H1 (cell line): Measurements from ENCODE around the gene VIPR1. TPM values are rescaled to one million over a fixed set of nuclear protein-coding genes. Genes with fewer than 3 reads are reported as not detected.

ENCODE experiments used
- CTCF ChIA-PET: fragments of 300-600 bp; sonication (Branson Sonifier 250); formaldehyde crosslinking; loops from one replicate; lab custom pipeline; 2021; ENCODE audit not compliant: partially characterized antibody; lab: Charles Lee
- POLR2A ChIA-PET: fragments of 300-600 bp; sonication (Branson Sonifier 250); formaldehyde crosslinking; loops from one replicate; lab custom pipeline; 2021; ENCODE audit warnings: inconsistent platforms; ENCODE audit not compliant: partially characterized antibody; lab: Charles Lee
- DNase-seq, 2 experiments: peaks; one replicate each; pipeline versions ENCODE4 v3.0.0 to v3.0.0-alpha.2; 2010 to 2022; ENCODE audit warnings: low spot score in 2 of 2, low read depth in 1 of 2, mixed read lengths in 1 of 2
- FAIRE-seq: peaks from 2 replicates; lab custom pipeline; 2011; peaks lifted over from hg19 to GRCh38; lab: Jason Lieb, UNC
- H2AFZ ChIP-seq: 2 replicates; pipeline ENCODE4 v1.8.1; 2012; ENCODE audit warnings: low read length, inconsistent platforms
- H2AK5ac ChIP-seq: 2 replicates; pipeline ENCODE4 v1.6.1; 2013; ENCODE audit warnings: low read depth, low read length
- H2BK120ac ChIP-seq: replicated peaks from 2 replicates; pipeline ENCODE3; 2013; ENCODE audit warnings: low read depth, low read length, inconsistent platforms
- H2BK12ac ChIP-seq: 2 replicates; pipeline ENCODE4 v1.6.1; 2013; ENCODE audit warnings: low read depth, low read length
- H2BK15ac ChIP-seq: 2 replicates; pipeline ENCODE4 v1.6.1; 2013; ENCODE audit warnings: low read length
- H2BK20ac ChIP-seq: 2 replicates; pipeline ENCODE4 v1.6.1; 2013; ENCODE audit warnings: low read length
- H2BK5ac ChIP-seq: 2 replicates; pipeline ENCODE4 v1.6.1; 2013; ENCODE audit warnings: low read depth, low read length
- H3K14ac ChIP-seq: 2 replicates; pipeline ENCODE4 v1.6.1; 2013; ENCODE audit warnings: inconsistent platforms; ENCODE audit not compliant: insufficient read length
- H3K18ac ChIP-seq: 2 replicates; pipeline ENCODE4 v1.6.1; 2013; ENCODE audit warnings: low read length; ENCODE audit errors: extremely low read depth
- H3K23ac ChIP-seq: 2 replicates; pipeline ENCODE4 v1.6.1; 2013; ENCODE audit warnings: inconsistent platforms; ENCODE audit not compliant: insufficient read length
- H3K23me2 ChIP-seq: 2 replicates; pipeline ENCODE4 v1.6.1; 2013; ENCODE audit warnings: low read depth, low read length
- H3K27ac ChIP-seq: 2 replicates; pipeline ENCODE4 v1.6.1; 2011; ENCODE audit warnings: low read depth, low read length, inconsistent platforms
- H3K27me3 ChIP-seq, 4 experiments: replicated peaks in 1 of 4; 1 replicate in 1 of 4; 2 replicates in 3 of 4; pipeline versions ENCODE4 v1.6.1 to v1.8.1; 2011 to 2013; ENCODE audit warnings: low read length in 3 of 4, mild to moderate bottlenecking in 3 of 4, inconsistent platforms in 2 of 4, mixed read lengths in 2 of 4, moderate library complexity in 1 of 4; ENCODE audit not compliant: control insufficient read depth in 3 of 4, insufficient read depth in 3 of 4; ENCODE audit errors: extremely low read depth in 1 of 4
- H3K36me3 ChIP-seq, 4 experiments: 2 replicates each; pipeline versions ENCODE4 v1.6.1 to v1.8.1; 2011 to 2013; ENCODE audit warnings: mild to moderate bottlenecking in 4 of 4, low read length in 3 of 4, moderate library complexity in 2 of 4, control low read depth in 1 of 4, inconsistent platforms in 1 of 4; ENCODE audit not compliant: insufficient read depth in 4 of 4, control insufficient read depth in 2 of 4
- H3K4ac ChIP-seq: replicated peaks from 2 replicates; pipeline ENCODE3; 2013; ENCODE audit warnings: low read length, low read depth, mixed read lengths, inconsistent platforms; ENCODE audit not compliant: insufficient read length
- H3K4me1 ChIP-seq, 4 experiments: replicated peaks in 1 of 4; 1 replicate in 1 of 4; 2 replicates in 3 of 4; pipeline versions ENCODE4 v1.6.1 to v1.8.1; 2011 to 2013; ENCODE audit warnings: low read length in 3 of 4, inconsistent platforms in 2 of 4, mixed read lengths in 1 of 4; ENCODE audit not compliant: insufficient read depth in 4 of 4, control insufficient read depth in 3 of 4
- H3K4me2 ChIP-seq, 2 experiments: 2 replicates each; pipeline versions ENCODE4 v1.6.1 to v1.8.1; 2011 to 2013; ENCODE audit warnings: low read depth in 2 of 2, low read length in 2 of 2, control low read depth in 1 of 2, inconsistent platforms in 1 of 2, mild to moderate bottlenecking in 1 of 2; ENCODE audit not compliant: insufficient read depth in 1 of 2
- H3K4me3 ChIP-seq, 4 experiments: fragments of 200-600, 300-600 bp in 1 of 4; sonication (generic), shearing (Covaris generic), sonication (Bioruptor Twin) in 1 of 4; 2 replicates each; pipeline versions ENCODE4 v1.5.1 to v1.8.1; 2011 to 2016; ENCODE audit warnings: low read length in 4 of 4, low read depth in 3 of 4, control low read depth in 2 of 4, inconsistent platforms in 2 of 4, mild to moderate bottlenecking in 2 of 4, mixed read lengths in 1 of 4, moderate library complexity in 1 of 4; ENCODE audit not compliant: insufficient read depth in 2 of 4; ENCODE audit errors: extremely low read depth in 1 of 4
- H3K56ac ChIP-seq: replicated peaks from 2 replicates; pipeline ENCODE3; 2013; ENCODE audit warnings: low read depth, mild to moderate bottlenecking, mixed read lengths, low read length, inconsistent platforms; ENCODE audit not compliant: insufficient read length
- H3K79me1 ChIP-seq: 2 replicates; pipeline ENCODE4 v1.6.1; 2013; ENCODE audit warnings: low read depth, low read length, control low read depth
- H3K79me2 ChIP-seq, 2 experiments: 2 replicates each; pipeline versions ENCODE4 v1.6.1 to v1.8.1; 2012 to 2013; ENCODE audit warnings: low read length in 2 of 2, mild to moderate bottlenecking in 2 of 2, inconsistent platforms in 1 of 2; ENCODE audit not compliant: insufficient read depth in 2 of 2, control insufficient read depth in 1 of 2
- H3K9ac ChIP-seq, 4 experiments: replicated peaks in 1 of 4; 1 replicate in 1 of 4; 2 replicates in 3 of 4; pipeline versions ENCODE4 v1.6.1 to v1.8.1; 2011 to 2013; ENCODE audit warnings: low read depth in 3 of 4, low read length in 3 of 4, control low read depth in 2 of 4, mild to moderate bottlenecking in 2 of 4, moderate library complexity in 2 of 4, inconsistent platforms in 1 of 4; ENCODE audit errors: extremely low read depth in 1 of 4
- H3K9me3 ChIP-seq, 2 experiments: 2 replicates each; pipeline versions ENCODE4 v1.6.1 to v1.8.1; 2012 to 2013; ENCODE audit warnings: mild to moderate bottlenecking in 2 of 2, moderate library complexity in 2 of 2, control low read depth in 1 of 2, inconsistent platforms in 1 of 2, low read depth in 1 of 2, low read length in 1 of 2, mixed read lengths in 1 of 2; ENCODE audit not compliant: insufficient read depth in 2 of 2
- H4K20me1 ChIP-seq, 2 experiments: replicated peaks in 1 of 2; 2 replicates each; pipeline versions ENCODE3 to v1.8.1; 2011 to 2013; ENCODE audit warnings: inconsistent platforms in 2 of 2, low read length in 2 of 2, mild to moderate bottlenecking in 1 of 2; ENCODE audit not compliant: insufficient read depth in 2 of 2, control insufficient read depth in 1 of 2
- H4K5ac ChIP-seq: 2 replicates; pipeline ENCODE4 v1.6.1; 2013; ENCODE audit warnings: low read length, low read depth, mixed read lengths, inconsistent platforms; ENCODE audit not compliant: insufficient read length
- H4K8ac ChIP-seq: 2 replicates; pipeline ENCODE4 v1.8.0; 2013; ENCODE audit warnings: mild to moderate bottlenecking, moderate library complexity, low read length, inconsistent platforms; ENCODE audit not compliant: insufficient read depth; ENCODE audit errors: extremely low read depth
- H4K91ac ChIP-seq: replicated peaks from 2 replicates; pipeline ENCODE3; 2013; ENCODE audit warnings: low read length, mixed read lengths, inconsistent platforms; ENCODE audit not compliant: insufficient read length
- CTCF ChIP-seq, 3 experiments: IDR thresholded peaks; 1 replicate in 2 of 3; 2 replicates in 1 of 3; pipeline versions ENCODE4 v1.5.1 to v1.6.1; 2011; ENCODE audit warnings: low read length in 3 of 3, mild to moderate bottlenecking in 3 of 3, inconsistent platforms in 2 of 3, low read depth in 1 of 3, moderate library complexity in 1 of 3; ENCODE audit not compliant: insufficient read depth in 1 of 3; ENCODE audit errors: control extremely low read depth in 1 of 3
- KDM4A ChIP-seq: IDR thresholded peaks from one replicate; pipeline ENCODE4 v1.7.1; 2012; ENCODE audit warnings: low read depth, mild to moderate bottlenecking, moderate library complexity, low read length, inconsistent platforms; ENCODE audit not compliant: severe bottlenecking
- RBBP5 ChIP-seq: IDR thresholded peaks from 2 replicates; pipeline ENCODE4 v1.7.1; 2012; ENCODE audit warnings: low read depth, mild to moderate bottlenecking, inconsistent platforms, low read length, moderate library complexity, borderline replicate concordance
- SIN3A ChIP-seq, 2 experiments: IDR thresholded peaks in 1 of 2; conservative IDR thresholded peaks in 1 of 2; 2 replicates each; pipeline ENCODE4 v1.6.1; 2011 to 2012; ENCODE audit warnings: low read length in 2 of 2, improper control_type of control experiment in 1 of 2, low read depth in 1 of 2, mild to moderate bottlenecking in 1 of 2
- SUZ12 ChIP-seq: fragments of 200-600 bp; sonication (generic); IDR thresholded peaks from 2 replicates; pipeline ENCODE4 v1.6.1; 2012; ENCODE audit warnings: mild to moderate bottlenecking, inconsistent platforms, low read length, moderate library complexity, mixed read lengths
- WGBS, 2 experiments: shearing (Covaris generic) in 1 of 2; methylation state at CpG; one replicate each; pipeline versions ENCODE4 v1.1.6 to v1.1.7; 2013 to 2015; ENCODE audit warnings: low lambda C conversion rate in 2 of 2, mixed read lengths in 2 of 2, inconsistent platforms in 1 of 2, low coverage in 1 of 2, missing lambda C conversion rate in 1 of 2; ENCODE audit not compliant: insufficient replicate concordance in 2 of 2, insufficient coverage in 1 of 2, insufficient read length in 1 of 2; ENCODE audit errors: extremely low coverage in 1 of 2, missing lambda C conversion rate in 1 of 2; 5-methylcytosine and 5-hydroxymethylcytosine counted together
- polyA plus RNA-seq, 7 experiments: library from polyadenylated mRNA; depleted of rRNA in 3 of 7; stranded (reverse) in 5 of 7; unstranded in 2 of 7; fragments of >200 nt in 5 of 7; fragments of 200-250 nt in 2 of 7; gene quantifications; 1 replicate in 5 of 7; 2 replicates in 1 of 7; 4 replicates in 1 of 7; pipeline versions ENCODE4 v1.2.1 to v1.2.3, GENCODE V29; 2011 to 2013; ENCODE audit warnings: missing spikeins in 2 of 7, mixed read lengths in 2 of 7
- total RNA-seq: library from RNA; stranded (reverse); fragmentation: NEBNext Ultra II Directional; extraction: Animal tissue kit (Norgen Biotek cat#: 25700); gene quantifications from 2 replicates; pipeline ENCODE4 v1.2.1, GENCODE V29; 2021

Gene VIPR1
- total and polyA plus RNA-seq, 2 of the 8 experiments (the other 6 are each of a cell fraction or from before 2014, with no cell fraction given), result 7.8 to 10.1 TPM

GRCh38 chr3:42501321-42501680, 1.1 kb upstream of the VIPR1 start:
- Histone ChIP-seq H3K27me3 (peaks cover 0 to 52% (median 35%) of the 10 kb centered on the region in 4 experiments; a peak in 6 of 7 replicates), H4K20me1 (peaks cover 0 to 4% of the 10 kb centered on the region in 2 experiments), H2AFZ (peak overlapping the region; percentile 93; the same call in 1 of the 2 replicates), H2BK20ac (no peak overlapping the region; the same call in 1 of the 2 replicates), H3K4me3 (peak overlapping the region; percentile 50 to 77 (median 68)), H2AK5ac (no peak overlapping the region), H3K18ac (no peak overlapping the region; the same call in 1 of the 2 replicates), H3K36me3 (no peaks in the 10 kb centered on the region), H3K4me1 (peaks cover 0 to 11% (median 6%) of the 10 kb centered on the region in 4 experiments; a peak in 6 of 7 replicates), H3K79me1 (no peaks in the 10 kb centered on the region), H3K56ac (no peak overlapping the region)
- FAIRE-seq, result no peak
- CTCF ChIA-PET, result interaction anchor here (0.9 to 4.5 kb wide), 13 partner anchors 12 to 272 kb away, joined by 3 to 52 read pairs (median 8); no protein-coding TSS in a partner anchor
- TF ChIP-seq SUZ12 (peak; percentile 68; the same call in 1 of the 2 replicates), CTCF (IDR thresholded peaks at IDR 0.05; ENCODE audit: control extremely low read depth in 1 of 3, insufficient read depth in 1 of 3, low read depth in 1 of 3, low read length in 3 of 3) (no peak), SIN3A (conservative IDR thresholded peaks at IDR 0.05 in 1 of 2, IDR thresholded peaks at IDR 0.05 in 1 of 2; ENCODE audit: low read depth in 1 of 2, low read length in 2 of 2) (0 out of 4 replicates have a peak, but pooled peaks of 1 of the 2 experiments have one; percentile 43), KDM4A (peak; percentile 78), RBBP5 (0 out of 2 replicates have a peak, but pooled peaks have one; percentile 6)
- TF ChIP-seq, all 59 proteins: peak for 4
- Histone ChIP-seq H3K79me2 (no peaks in the 10 kb centered on the region), H3K9ac (no peak overlapping the region), H3K4me2 (peak overlapping the region; percentile 67 to 98), H4K5ac (no peak overlapping the region), H2BK12ac (no peak overlapping the region), H3K23ac (no peak overlapping the region), H2BK5ac (no peak overlapping the region), H3K14ac (no peak overlapping the region), H4K91ac (no peak overlapping the region), H3K23me2 (peaks cover 19% of the 10 kb centered on the region), H4K8ac (peak overlapping the region; percentile 53; the same call in 1 of the 2 replicates), H3K9me3 (no peaks in the 10 kb centered on the region), H3K4ac (no peak overlapping the region), H2BK15ac (peak overlapping the region; percentile 72; the same call in 1 of the 2 replicates), H2BK120ac (no peak overlapping the region), H3K27ac (no peak overlapping the region)
- DNase-seq, result peak in 1 of 2 experiments; percentile 71
- POLR2A ChIA-PET, result interaction anchor here (0.7 to 2.2 kb wide), 7 partner anchors 8 to 44 kb away, joined by 3 to 13 read pairs (median 4); no protein-coding TSS in a partner anchor
- 1% methylated on average over 25 of the region's 27 CpGs; no CpG with 5 or more reads in 1 of the 2 experiments for WGBS, 2 experiments
